HG03196 (cell line): ENCODE measurements around the gene EXOC4.
A peak's percentile ranks its signal among the peaks of the same experiment; 100 is the strongest.
"Not testable (repeated sequence)": the region's sequence is repeated elsewhere in the genome, so short reads cannot be mapped to it uniquely, and the experiment has no call there.

Experiments used
- ATAC-seq: cut with Tn5 transposase; IDR thresholded peaks from one replicate; pipeline ENCODE4 v1.9.1; 2021; ENCODE audit not compliant: unreplicated experiment

EXOC4 gene

DNA sequence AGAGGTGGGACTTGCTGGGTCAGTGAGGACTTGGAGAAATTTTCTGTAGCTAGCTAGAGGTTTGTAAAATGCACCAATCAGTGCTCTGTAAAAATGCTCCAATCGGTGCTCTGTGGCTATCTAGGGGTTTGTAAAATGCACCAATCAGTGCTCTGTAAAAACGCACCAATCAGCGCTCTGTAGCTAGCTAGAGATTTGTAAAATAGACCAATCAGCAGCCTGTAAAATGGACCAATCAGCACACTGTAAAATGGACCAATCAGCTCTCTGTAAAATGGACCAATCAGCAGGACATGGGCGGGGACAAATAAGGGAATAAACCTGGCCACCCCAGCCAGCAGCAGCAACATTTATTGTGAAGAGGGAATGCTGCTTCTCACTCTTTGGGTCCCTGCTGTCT is 526.7 kb downstream of the EXOC4 start:
- ATAC-seq, result not testable (repeated sequence)

DNA sequence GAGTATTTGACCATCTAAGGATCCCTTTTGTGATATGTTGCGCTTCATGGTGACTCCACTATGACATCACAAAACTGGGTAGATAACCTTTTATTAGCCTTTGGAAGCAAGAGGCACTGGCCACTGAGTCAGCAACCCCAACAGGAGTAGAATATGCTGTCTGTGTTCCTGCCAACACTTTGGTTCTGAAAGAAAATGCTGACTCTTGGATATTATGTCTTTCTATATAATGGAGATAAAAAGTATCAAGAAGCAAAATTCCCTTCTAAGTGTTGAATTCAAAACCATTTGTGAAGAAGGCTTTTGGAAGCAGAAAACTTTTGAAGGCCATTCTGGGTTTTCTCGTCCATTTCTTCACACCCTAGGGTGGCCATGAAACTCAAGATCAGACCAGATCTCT is 528.0 kb downstream of the EXOC4 start:
- no peak for ATAC-seq

DNA sequence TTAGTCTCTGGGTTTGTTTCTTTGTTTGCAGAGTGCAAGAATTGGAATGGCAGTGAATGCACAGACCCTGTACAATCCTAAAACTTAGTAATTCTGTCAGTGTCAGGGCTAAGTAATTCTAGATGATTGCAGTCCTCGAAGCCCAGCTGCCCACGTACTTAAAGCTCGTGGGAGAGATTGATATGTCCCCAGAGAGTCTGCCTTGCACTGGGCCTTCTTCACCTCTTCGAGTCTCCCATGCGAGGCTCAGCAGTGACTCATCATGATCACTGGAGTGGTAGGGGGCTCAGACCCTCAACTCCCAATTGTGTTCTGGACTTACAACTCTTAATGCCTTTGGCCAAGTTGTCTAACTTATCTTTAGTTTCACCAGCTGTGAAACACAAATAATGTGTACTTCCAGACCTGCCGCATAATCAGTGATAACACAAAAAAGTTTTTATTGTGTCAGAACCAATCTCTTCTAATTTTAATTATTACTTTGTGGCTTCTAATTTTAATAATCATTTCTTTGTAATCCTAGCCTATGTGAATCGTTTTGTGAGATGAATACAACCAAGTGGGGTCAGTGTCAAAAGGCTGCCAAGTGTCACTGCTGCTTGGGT is 528.7 kb downstream of the EXOC4 start:
- ATAC-seq, result no peak

DNA sequence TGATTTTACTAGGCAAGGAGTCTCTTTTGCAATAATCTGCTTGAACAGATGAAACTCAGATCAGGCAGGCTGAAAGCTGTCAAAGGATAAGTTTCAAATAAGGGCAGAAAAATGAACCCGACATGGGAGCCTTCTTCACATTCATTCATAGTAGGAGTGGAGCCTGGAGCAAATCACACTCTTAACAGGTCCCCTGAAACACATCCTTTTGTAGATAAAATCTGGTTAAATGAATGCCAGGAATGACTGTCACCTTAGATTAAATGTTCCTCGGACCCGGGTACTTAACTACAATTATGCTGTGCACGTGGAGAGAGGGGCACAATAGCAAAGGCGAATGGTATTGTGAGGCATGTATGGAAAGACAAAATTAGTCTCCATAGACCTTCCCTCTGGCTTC is 529.6 kb downstream of the EXOC4 start:
- ATAC-seq, result no peak

DNA sequence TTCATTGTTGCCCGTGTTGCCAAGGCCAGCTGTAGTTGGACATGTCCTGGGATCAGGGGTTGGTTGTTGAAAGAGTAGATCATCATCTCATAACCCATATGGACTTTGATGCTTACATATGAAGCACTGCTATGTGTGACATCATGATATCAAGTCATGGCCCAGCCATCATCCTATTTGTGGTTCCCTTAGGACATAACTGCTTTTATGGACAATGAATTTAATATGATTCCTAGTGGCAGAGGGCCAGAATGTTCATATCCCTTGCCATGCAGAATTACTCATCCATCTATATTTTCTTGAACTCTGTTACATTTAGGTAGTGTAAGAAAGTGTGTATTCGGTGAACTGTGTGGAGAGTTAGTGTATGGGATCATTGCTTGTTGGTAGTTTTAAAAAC is 530.4 kb downstream of the EXOC4 start:
- ATAC-seq, result no peak

DNA sequence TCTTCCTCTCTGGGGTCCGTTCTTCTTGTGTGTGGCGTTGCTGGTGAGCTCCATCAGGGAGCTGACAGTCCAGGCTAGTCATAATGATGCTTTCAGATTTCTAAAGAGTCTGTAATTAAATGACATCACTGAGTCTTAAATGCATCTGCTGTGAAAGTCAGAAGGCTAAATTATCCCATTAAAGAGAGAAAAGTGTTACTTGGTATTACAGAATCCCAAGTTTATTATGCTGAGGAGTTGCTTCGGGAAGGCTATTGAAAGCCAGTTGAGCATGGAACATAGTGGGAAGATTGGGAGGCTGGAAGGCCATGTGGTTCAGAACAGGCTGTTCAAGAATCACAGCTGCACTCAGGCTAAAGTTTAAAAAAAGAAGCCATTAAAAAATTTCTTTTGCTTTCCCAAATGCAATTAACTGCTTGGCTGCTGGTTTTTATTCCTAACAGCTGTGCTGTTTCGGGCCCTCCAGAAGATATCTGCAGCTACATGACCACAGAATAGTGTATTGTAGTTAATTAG is 531.7 kb downstream of the EXOC4 start:
- no peak for ATAC-seq

DNA sequence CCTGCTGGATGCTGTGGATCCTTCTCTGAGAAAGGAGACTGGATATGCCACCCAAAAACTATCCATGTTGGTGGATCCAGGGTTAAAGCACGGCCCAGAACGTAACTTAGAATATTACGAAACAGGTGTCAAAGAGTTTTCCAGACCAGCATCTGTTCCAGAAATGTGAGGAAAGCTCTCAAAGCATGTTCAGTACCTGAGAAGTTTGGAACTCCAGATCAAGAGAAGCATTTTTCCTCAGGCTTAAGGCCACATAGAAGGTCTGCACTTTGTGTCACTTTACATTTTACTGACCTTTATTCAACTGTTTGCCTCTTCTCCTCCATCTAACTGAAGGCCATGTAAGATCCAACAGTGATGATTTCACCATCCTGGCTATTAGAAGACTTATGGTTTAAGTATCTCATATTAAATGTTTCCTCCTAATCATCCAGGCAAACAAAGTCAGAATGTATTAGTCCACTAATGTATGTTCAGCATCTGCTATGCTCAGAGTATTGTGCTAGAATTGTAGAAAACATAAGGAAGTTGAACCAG is 533.6 kb downstream of the EXOC4 start:
- no peak for ATAC-seq

DNA sequence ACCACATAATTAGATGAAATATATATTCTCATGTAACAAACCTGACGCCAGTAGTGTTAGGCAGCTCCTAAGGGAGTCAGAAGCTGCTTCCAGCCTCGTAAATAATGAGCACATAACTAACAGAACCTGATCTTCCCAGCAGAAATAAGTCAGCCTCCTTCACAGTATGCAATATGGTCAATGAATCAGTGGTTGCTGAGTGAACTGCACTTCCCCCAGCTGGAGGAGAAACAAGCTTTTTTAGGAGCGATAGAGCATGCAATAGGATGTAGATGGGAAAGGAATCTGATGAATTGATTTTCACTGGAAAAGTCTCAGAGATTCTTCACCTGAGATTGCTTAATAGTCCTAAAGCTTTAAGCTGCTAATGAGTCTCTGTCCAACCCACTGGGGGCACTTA is 537.1 kb downstream of the EXOC4 start:
- no peak for ATAC-seq

DNA sequence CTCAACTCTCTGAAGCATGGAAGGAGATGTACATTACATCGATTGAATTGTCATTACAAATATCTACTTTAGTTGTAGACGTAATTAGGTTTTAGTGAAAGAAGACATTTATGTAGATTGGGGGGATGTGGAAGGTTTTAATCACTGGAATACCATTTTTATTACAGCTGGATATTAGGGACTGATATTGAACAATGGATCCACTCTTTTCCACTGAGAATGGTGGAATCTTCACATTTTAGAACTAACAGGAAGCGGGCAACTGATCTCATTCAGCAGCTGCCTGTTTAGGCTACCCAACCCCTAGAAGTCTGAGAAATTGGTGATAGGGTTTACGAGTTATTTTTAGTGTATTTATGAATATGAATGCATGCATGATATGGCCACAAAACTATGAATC is 538.0 kb downstream of the EXOC4 start:
- no peak for ATAC-seq

DNA sequence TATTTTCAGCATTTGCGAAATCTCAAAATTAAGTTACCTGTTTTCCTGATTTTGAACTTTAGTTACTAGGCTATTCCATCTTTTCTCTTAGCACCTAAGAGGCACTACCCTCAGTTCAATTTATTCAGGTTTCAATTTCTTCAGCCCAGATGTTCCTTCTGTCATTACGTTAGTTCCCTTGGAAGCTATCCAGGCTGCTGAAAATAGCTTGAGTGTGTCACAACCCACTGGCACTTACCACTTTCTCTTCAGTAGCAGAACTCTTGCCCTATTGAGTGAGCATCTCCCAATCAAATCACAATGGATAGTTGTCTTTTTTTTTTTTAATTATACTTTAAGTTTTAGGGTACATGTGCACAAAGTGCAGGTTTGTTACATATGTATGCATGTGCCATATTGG is 541.6 kb downstream of the EXOC4 start:
- ATAC-seq, result no peak

DNA sequence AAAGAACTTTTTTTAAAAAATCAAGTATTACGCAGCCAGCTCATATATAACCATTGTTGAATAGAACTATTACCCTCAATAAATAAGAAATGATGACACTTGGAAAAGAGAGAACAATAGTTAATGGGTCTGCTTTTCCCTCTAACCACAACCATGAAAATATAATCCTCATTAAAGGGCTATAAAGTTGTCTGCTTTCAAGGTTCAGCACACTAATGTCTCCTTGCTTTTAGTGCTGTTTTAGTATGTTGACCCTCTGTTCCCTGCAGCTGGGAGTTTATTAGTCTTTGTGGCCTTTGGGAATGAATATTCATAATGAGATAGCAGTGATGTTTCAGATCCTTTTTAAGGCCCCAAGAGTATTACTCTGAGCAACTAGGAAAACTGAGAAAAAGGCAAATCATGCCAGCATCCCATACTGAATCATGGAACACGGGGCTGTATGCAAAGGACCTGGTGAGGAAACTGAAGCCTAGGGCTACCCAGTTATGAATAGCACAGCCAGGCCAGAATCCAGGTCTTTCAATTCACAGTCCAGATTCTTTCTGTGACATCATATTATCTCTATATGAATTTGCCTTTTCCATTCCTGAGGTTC is 542.3 kb downstream of the EXOC4 start:
- no peak for ATAC-seq

DNA sequence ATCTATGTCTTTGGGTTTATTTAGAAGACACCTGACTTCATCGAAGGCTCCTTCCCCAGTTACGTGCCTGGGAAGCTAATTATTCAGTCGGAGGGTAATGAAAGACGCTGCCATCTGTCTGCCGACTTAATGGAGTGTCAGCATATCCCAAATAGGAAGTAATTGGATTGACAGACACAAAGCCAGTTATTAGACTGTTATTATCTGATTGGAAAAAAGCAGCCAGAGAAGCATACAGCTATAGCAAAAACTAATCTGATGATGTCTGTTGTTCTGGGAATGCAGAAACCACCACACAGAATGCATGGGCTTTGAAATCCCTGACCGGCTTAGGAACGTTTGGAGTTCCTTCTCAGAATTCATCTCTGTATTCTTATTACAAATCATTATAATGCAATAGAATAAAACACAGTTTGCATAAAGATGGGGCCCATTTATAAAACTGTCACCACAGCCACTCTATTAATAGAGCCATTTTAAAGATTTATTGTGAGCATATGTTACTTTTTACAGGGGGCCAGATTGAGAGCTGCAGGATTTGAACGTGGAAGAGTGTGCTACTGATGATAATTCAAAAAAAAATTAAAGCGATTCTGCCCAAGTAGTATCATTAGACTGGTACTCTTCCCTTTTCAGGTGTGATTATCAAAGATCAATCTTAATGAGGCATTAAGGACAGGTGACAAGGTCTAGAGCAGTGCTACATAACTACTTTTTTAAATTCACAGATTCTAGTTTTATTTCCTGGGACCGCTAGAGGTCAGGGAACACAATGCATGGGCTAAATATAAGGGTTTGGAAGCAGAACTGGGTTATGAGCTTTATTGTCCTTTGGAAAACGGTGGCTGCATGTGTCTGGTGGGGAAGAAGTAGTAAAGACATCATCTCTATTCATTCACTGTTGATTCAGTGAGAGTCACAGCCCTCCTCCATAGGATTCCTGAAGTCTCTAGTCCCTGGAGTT is 544.2 kb downstream of the EXOC4 start:
- no peak for ATAC-seq

DNA sequence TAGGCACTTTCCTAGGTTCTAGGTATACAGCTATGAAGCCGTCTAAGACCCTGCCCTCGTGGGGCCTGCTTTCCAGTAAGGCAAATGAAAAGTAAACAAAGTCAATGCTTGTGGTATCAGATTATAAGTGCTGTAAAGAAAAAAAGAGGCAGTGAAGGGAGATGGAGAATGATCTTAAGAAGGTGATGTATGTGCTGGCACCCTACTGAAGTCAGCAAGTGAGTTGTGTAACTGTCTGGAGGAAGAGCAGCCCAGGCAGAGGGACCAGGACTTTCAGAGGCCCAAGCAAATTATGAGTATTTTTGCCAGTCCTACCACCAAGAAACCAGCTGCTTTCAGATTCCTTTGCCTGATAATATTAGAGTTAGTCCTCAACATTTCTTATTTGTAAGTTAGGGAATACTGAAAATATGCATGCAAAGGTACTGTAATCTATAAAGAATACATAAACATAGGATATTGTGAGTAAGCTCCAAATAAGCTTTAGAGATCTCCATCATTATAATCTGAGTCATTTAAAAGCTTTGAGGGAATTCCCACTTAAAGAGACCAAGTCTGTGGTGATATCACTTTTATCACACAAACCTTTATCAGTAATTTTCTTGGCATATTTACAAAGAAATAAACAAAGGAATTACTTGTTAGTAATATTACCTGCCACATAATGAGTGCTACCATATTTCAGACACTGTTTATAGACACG is 545.1 kb downstream of the EXOC4 start:
- no peak for ATAC-seq

DNA sequence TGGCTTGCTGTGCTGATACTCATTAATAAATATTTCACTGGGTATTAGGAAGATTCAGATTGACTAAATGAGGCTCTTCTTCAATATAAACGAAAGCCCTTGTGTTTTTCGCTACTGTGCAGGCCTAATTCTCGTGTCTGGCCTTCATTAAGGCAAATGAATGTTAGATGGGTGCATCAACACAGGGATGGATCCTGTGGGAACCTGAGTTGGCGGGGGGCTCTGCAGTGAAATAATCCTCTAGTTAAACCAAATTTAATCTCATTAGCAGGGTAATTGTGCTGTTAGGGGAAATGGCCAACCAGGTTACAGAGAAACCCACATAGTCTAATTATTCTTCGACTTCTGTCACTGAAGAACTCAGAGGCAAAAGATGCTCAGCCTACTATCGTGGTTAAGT is 548.5 kb downstream of the EXOC4 start:
- ATAC-seq, result no peak

DNA sequence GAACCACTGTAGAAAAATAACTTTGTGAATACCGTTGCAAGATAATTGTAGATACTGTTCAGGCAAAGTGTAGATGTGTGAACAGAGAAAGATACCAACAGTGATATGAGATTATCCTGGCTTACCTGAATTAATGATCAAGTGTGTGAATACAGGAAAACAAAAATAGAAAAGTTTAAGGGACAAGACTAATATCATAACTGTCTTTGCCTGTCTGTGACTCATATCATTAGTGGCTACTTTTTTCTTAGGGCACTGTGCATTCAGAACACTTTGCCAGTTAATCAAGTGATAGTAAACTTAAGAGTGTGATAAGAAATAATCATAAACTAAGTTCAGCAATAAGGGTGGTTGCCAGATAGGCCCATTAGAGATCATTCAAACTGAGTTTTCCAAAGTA is 551.2 kb downstream of the EXOC4 start:
- peak; percentile 48 for ATAC-seq

DNA sequence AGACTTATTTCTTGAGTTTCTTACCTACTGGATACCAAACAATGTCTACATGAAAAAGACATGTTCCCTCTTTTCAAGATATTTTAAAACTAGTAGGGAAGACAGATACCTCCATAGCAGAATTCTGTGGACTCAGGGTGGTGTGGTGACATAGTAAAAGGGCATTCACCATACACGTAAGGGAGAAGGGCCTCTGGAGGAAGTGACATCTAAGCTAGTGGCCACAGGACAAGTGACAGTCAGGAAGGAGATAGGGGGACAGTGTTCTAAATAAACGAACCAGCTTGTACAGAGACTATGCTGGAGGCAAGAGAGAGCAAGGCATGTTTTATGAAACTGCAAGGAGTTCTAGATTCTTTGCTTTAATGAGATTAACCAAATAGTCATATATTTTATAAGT is 552.5 kb downstream of the EXOC4 start:
- ATAC-seq, result no peak

DNA sequence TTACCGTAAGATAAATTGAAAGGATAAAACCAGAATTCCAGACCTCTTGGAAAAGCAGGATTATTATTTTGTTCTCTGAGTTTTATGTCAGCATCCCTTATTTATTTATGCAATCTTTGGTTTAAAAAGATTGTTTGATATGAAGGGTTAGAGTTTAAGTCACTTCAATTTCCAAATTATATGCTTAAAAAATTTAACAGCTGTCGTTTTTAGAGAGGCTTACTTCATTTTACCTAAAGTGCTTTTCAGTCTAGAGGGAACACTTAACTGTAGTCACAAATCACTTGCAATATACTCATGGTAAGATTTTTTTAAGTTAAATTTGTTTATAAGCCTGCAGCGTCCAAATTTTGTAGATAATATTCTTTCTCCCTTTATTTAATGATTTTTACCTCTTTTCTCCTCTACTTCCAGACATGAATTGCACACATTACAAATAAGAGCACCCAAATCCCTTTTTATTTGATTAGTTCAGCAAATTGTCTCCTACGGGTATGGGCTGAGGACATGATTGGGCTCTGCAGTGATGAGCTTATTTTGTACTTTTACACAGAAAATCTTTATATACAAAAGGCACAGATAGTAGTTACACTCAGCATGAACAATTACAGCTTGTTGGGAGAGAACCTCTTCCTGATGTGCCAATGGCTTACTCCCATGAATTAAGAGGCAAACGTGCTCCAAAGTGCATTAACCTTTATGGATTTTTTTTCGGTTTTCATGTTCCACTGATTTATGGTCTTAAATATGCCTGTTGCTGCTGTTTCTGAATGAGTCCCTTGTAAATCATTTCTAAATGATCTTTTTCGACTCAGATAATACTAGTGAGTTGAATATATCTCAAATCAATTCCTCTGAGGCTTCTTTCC is 555.0 kb downstream of the EXOC4 start:
- ATAC-seq, result no peak

DNA sequence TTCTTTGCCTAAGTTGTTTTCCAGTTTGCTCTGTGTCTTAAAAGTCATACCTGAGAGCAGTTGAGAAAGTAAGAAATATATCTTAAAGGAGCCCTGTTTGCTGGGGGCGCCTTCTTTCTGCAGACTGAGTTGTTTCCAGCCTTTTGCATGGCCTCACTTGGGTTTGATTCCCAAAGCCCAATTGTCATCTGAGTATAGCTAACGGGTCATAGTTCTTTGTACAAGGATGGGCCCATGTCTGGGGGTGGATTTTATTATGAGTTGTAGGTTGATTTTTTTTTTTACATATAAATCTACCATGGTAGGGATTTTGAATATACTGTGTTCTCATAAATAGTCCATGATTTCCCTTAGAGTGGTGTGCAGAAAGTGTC is 555.6 kb downstream of the EXOC4 start:
- ATAC-seq, result no peak

DNA sequence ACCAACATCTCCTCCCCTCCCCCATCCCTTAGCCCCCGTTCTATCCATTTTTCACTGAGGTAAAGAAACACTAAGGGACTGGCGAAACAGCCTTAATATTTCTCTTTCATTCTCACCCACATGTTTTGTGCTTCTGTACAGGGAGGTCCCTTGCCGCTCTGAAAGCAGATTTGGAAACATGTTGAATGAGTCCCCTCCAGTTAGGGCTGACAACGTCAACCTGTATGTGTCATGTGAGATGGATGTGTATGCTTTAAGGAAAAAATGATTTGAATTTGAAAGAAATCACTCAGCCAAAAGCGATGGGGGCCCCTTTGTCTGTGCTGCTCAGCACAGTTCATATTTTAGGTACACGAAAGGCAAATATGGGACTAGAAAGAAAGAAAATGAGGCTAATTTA is 560.0 kb downstream of the EXOC4 start:
- ATAC-seq, result no peak

DNA sequence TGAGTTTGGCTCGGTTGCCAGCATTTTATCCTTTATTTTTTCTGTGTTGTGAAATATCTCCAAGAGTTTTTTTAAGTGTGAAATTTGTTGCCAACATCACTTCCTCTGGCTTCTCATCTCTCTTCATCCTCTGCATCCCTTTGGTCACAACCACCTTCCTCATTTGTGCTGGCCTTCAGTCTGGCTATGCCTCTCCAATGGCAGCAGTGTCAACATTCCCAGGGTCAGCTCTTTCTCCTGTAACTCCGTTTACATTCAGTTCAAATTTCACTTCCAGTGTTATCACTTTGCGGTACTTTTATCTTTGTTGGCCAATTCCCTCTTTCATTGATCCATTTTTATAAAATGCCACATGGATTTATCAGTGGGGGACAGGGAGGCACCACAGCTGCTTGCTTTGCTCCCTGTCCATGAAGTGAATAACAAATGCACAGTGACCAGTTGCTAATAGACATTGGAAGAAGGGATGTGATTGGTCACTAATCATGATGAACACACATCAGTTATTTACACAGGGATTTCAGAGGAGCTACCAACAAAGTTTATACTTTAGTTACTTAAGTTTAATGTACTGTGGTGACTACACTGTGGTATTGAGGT is 562.8 kb downstream of the EXOC4 start:
- no peak for ATAC-seq
